DMS114 treated with DMSO at 0.1 percent for 48 hours (cell line): Measurements from ENCODE around the gene UBXN10.
A peak's percentile ranks its signal among the peaks of the same experiment; 100 is the strongest.

Source experiments
- DNase-seq: peaks from one replicate; lab custom pipeline; 2025; ENCODE audit not compliant: unreplicated experiment; lab: John Stamatoyannopoulos, UW

Gene UBXN10

DNA sequence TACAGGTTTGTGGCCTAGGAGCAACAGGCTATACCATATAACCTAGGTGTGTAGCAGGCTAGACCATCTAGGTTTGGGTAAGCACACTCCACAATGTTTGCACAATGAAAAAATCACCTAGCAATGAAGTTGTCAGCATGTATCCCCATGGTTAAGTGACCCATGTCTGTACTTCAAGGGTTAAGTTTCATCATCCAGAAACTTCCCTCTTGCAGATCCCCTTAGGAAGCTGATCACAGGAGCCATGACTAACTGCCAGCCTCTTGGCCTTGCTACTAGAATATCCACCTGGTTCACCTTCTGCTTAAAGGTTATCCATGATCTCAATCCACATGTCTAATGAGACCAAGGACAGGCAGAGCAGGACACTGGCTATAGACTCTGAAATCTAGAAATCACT is 3.5 kb upstream of the UBXN10 start:
- DNase-seq = no peak

DNA sequence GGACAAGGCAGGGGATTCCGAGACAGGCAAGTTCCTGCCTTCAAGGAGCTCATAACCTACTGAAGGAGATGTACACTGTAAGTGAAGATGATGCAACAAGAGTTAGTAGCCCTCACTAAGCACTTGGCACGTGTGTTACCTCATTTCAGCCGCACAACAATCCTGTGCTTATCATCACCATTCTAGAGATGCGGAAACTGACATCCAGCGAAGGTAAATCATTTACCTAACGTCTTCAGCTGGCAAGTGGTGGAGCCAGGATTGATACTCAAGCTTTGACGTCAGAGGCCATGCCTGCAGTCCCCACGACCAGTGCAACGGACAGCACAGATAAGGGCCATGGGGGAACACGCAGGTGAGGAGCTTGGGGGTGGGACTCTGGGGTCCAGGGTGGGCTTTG is 2.9 kb upstream of the UBXN10 start:
- no peak for DNase-seq

DNA sequence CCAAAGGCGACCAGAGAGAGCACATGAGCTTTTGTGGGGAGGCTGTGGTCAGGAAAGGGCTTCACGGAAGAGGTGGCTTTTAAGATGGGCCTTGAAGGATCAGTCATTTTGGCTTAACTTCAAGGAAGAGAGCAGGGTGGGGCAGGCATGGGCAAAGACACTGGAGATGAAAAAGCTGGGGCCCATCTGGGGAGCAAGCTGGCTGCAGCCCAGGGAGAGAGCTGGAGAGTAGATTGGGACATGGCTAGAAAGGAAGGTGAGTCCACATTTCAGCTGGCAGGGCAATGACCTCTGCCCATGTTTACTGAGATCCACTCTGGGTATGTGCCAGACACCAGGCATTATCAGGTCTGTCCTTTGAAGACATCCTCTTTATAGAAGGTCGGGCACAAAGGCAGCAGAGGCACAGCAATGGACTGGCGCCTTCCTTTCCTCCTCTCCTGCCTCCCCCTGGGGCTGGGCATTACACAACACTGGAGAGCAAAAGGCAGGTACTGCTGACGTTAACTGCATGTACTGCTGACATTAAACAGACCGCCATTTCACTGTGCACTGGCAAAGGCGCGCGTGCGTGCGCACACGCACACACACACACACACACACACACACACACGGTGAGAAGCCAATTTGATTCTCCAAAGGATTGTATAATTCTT is 2.2 kb upstream of the UBXN10 start:
- DNase-seq = no peak

DNA sequence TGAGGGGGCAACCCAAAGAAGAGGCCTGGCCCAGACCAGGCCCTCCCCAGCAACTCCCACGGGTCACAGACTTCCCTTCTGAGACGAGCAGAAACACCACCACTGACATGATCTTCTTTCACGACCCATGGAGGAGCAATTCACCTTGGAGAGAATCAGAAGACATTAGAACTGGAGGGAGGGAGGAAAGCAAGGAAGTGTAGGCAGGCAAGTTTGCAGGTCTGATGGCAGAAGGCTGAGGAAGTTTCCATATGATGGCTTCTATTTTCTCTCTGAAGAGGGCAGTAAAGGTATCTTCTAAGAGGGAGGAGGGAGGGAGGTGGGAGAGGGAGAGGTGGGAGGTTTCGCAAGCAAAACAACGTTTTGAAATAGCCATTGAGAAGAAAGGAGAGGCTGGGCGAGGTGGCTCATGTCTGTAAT is 1.4 kb upstream of the UBXN10 start:
- no peak for DNase-seq

DNA sequence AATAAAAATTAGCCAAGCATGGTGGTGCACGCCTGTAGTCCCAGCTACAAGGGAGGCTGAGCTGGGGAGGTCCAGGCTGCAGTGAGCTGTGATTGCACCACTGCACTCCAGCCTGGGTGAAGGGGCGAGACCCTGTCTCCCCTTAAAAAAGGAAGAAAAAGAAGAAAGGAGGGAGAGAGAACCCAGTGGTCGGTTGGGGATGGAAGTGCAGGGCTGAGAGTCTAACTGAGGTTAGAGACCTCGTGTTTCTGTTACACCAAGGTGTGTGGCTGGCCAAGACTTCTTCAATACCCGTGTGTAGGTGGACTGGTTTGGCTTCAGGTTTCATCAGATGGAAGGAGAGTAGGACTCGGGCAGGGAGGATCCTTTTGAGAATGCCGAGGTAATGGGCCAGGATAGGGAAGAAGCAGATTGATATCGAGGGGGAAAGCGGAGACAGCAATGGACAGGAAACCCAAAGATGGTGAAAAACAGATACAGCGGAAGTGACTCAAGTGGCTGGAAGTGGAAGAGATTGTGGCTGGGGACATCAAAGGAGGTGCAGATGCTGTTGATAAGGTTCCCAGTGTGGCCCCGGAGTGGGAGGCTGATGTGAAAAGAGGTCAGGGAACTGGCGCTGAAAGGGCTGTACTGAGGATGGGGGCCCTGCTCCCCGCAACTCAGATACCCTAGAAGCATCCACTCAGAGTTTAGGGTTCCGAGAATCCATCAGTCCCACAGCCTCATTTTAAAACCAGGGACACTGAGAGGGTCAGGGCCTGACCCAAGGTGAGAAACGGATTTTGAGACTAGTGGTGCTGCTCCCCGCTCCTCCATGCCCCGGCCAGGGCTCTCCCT is 681 bp upstream of the UBXN10 start:
- DNase-seq = no peak

DNA sequence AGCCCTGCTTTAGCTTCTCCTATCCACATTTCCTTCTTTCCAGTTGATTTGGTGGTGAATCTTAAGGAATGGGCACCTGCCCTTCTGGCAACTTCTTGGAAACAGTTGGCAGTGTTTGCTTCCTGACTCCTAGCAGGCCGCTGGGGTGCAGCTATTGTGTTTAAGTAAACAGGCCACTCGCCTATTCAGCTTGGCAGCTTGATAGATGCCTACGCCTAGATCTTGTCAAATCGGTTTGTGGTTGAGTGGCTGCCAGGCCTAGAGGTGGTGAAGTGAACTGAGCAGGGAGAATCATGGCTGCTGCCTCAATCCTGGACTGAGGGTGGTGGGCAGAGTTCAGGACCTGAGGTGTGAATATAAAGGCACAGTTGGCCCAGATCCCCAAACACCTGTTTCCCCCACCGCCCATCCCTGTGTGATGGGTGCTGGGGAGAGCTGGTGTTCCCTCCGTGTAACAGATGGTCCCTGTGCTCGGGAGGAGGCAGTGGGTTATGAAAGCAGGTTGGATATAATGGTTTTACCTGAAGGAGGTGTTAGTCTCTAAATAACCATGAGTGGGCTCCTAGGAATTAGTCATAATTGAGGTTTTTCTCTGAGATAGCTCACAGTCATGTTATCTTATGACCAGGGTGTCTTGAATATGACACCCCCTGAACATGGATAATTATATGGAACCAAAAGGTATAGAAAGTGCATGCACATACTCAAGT is 1.4 kb downstream of the UBXN10 start:
- no peak for DNase-seq

DNA sequence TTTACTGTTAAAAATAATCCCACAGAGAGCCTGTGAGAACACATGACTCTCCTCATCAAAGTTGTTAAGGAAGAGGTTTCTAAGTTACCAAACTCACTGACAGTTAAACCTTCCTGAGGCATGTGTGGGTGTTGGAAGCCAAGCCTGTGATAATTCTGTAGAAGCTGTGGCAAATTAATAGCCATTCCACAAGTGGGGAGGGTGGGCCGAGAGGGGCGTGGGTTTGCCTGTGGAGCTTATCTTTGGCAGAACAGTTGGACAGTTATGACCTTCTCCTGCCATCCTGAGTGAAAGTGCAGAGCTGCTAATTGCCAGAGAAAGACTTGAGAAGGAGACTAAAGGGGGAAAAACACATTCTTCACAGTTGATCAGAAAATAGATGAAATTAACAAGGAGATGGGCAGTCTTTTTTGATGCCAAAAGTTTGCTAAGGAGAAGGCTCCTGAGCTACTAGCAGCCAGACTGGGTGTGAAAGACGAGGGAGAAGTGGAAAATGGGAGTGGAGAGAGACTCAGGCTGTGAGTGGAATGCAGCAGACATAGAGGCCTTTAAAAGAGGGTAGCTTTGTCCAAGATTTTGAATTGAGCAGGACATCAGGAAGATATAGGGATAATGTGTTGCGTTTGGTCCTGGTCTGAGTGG is 2.0 kb downstream of the UBXN10 start:
- DNase-seq = no peak

DNA sequence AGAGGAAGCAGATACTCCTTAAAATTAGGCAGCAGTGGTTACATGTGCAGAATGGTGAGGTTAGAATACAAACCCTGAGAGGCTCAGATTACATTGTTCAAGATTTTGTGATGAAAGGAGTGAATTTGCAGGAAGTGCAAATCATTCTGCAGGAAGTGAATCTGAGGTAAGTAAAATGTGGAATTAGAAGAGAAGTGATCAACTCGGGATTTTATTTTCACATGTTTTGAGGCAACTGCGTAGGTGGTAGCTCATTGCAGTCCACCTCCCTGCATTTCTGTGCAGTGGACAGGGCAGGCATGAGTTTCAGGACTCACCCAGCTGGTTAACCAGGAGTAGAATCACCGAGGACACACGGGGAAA is 2.5 kb downstream of the UBXN10 start:
- DNase-seq = no peak

DNA sequence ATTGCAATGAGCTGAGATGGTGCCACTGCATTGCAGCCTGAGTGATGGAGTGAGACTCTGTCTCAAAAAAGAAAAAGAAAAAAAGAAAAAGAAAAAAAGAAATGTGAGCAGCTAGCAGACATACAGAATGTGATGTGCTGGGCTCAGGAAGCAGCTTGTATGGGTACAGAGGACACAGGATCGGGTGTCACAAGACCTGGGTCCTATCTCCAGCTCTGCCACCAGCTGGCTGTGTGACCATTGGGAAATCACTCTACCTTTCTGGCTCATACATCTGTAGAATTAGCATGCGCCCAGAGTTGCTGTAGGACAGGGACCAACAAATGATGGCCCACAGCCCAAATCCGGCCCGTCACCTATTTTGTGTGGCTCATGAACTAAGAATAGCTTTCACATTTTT is 3.8 kb downstream of the UBXN10 start:
- DNase-seq = no peak

DNA sequence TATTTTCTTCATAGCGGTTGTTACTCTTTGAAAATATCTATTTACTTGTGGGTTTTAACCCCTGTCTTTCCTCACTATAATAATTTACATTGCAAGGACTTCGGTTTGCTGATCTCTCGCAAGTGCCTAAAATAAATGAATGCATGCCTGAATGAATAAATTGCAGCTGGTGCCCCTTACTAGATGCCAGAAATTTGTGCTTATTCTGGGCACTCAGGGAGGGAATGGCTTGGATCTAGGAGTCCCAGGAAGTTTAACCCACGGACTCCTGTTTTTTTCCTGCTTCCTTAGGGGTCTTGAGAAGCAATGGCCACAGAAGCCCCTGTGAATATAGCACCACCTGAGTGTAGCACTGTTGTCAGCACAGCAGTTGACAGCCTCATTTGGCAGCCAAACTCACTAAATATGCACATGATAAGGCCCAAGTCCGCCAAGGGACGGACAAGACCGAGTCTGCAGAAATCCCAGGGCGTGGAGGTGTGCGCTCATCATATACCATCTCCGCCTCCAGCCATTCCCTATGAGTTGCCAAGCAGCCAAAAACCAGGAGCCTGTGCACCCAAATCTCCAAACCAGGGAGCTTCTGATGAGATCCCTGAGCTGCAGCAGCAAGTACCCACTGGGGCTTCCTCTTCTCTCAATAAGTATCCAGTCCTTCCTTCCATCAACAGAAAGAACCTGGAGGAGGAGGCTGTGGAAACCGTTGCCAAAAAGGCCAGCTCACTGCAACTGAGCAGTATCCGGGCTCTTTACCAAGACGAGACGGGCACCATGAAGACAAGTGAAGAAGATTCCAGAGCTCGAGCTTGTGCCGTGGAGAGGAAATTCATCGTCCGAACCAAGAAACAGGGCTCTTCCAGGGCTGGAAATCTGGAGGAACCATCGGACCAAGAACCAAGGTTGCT is 4.6 kb downstream of the UBXN10 start:
- DNase-seq = no peak

DNA sequence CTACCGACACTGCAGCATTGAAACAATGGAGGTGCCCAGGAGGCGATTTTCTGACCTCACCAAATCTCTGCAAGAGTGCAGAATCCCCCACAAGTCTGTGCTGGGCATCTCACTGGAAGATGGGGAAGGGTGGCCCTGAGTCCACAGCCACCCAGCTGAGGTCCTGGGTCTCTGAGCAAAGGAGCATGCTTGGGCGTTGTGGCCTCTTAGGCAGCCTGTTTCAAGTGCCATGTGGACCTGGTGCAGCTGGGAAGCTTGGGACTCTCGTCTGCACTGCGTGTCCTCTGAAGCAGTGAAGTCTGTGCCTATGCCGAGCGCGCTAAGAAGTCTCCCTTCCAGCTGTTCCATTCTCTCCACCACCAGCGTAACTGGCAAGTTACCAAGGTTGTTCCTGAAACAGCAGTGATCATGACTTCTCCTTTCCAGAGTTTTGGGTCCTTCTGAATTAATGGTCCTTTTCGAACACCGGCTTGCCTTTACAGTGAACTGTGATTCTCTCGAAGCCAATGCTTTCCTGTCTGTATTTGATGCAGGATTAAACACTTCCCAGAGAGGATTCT is 5.5 kb downstream of the UBXN10 start:
- no peak for DNase-seq

DNA sequence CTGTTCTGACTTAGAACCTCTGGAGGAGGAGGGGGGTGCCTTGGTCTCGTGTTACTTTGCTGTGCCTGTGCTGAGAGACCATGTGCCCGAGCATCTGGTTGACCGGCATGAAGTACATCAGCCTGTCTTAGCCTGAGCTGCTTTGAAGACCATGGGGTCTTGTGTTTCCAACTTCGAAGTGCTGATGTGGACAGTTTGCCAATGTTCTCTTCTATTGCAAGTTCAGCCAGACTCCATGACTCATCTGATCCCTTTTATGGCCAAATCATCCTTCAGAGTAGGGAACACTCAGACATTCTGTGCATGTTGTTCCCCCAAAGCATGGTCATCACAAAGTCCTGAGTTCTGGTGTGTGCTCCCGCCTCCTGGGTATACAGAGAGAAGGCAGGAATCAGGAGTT is 6.5 kb downstream of the UBXN10 start:
- no peak for DNase-seq

DNA sequence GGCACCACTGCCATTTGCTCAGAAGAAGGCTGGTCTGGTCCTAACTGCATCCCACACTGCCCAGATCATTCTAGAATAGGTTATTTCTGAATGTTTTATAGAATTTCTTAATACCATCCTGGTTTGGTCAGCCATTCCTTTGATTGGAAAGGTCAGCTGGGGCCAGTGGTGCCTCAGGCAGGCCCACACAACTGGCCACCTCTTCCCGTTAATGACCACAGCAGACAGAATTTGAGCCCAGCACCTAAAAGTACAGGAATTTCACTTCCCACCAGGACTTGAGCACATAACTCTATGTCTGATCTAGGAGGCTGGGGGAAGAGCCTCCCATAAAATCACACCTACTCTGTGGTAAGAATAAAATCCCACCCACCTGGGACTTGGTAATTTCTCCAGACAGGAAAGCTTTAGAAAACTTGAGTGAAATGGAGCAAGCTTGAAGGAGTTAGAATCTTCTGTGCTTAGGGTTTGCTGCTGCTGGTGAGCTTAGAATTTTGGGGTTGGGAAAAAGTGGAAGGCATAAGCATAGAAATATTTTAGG is 7.0 kb downstream of the UBXN10 start:
- DNase-seq = no peak

DNA sequence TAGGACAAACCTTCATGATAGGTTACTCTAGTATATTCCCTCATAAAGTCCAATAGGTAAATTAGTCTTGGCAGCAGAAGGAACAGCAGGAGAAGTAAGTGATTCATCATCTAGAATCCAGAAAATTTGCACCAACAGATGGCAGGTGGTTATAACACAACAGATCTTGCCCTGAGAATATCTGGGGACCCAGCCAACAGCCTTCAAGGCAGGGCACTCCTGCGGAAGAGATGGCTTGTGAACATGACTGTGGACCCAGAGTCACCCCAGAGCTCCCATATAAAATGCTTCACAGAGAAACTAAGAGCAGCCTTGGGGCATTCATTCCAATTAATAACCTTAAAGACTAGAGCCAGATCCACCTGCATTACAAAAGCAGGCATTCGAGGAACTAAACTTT is 8.3 kb downstream of the UBXN10 start:
- DNase-seq = no peak

DNA sequence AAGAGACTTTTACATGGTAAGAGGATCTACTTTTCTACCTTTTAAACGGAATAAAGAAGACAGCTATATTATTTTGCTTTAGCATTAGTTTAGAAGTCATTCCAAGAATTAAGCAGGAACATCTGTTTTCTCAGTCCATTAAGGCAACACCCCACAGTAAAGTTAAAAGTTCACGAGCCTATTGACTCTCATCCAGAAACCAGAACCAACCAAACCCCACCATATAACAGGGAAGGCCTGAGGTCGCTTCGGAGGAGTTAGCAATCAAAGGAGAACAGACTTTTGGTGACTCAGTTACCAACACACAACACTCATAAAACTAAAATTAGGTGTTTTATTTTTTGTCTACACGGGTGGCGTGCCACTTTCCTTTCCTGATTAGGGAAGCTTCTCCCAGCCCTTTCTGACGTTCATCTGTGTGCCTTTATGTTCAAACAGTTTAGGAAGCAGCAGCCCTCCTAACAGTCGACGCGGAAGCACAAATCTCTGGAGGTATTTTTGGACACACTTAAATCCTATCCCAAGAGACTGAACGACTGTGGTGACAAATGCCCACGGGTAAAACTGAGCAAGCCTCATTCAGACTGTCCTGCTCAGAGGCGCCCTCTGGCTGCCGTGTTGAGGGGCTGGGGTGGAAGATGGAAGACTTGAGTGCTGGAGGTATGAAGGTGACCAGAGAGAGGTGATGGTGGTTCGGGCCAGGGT is 9.0 kb downstream of the UBXN10 start:
- peak; percentile 7 for DNase-seq

DNA sequence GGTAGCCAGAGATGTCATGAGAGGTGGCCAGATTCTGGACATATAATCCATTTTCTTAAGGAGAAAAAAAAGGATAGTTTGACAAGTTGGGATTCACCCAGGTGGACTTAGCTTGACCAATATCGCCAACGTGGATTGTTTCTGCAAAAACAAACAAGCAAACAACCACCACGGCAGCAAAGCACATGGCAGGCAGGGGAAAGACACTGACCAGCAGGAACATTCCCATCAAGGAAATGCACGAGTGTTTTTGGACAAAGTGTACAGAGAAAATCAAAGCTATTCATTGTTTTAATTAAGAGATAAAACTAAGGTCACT is 9.5 kb downstream of the UBXN10 start:
- no peak for DNase-seq

DNA sequence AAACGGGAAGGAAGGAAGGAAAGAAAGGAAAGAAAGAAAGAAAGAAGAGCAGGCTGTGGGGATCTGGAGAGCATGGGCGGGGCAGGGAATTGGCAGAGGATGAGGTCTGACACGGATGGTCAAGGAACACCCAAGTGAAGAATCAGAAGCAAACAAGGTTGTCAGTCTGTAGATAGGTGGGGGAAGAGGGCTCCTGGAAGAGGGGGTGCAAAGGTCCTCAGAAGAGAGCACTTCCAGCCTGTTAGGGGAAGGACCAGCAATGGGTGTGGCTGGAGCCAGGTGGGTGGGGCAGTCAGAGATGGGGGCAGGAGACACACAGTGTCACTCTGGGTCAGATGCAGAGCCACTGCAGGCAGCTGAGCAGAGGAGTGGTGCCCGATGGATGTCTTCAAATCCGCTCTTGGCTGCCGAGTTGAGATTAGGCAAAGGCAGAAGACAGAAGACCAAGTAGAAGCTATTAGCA is 11.5 kb downstream of the UBXN10 start:
- DNase-seq = no peak

DNA sequence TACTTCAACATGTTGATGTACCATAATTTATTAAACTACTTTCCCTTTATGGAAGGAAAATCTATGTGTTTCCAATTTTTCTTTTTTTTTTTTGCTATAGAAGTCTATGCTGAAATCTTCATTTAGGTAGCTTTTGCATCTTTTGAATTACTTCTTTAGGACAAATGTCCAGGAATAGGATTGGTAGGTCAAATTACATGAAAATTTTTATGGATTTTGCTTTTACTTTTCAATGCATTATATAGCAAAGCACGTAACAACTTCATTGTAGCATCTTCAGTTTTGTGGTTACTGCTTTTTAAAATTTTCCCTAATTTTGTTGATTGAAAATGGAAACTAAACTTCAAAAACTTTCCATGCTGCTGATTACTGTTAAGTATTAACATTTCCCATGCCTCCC is 12.4 kb downstream of the UBXN10 start:
- no peak for DNase-seq

DNA sequence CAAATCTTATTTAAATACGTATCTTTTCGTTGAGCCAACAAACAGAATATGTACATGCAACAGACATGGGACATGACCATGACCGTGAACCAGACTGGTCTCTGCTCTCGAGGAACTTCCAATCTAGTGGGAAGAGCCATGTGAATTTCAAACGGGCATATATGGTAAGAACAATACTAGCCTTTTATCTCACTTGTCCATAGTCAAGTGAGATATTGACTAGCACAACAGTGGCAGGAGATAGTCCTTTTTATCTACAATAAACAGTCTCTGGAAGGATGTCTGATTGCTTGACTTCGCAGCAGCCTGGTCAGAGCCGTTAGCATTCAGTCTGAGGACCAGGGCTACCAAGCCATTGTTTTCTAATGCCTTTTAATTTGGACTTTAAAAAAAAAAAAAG is 13.0 kb downstream of the UBXN10 start:
- DNase-seq = no peak

DNA sequence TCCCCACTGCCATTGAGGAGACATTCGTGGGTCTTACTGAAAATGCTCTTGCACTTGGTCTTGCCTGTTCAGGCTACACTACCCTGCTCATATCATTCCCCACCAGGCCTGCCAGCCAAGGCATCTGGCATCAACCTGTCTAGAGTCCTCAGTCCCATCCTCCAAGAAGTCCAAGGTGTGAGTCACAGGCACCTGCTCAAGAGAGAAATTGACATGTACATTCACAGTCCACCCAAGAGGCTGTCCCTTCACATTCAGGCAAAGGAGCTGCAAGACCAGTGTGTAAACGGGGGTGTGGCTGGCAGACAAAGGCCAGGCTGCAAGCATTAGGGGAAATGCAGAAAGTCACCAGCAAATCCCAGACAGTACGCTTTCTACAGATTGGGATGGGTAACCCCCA is 13.5 kb downstream of the UBXN10 start:
- no peak for DNase-seq
